Activated CD8-positive, alpha-beta memory T cell treated with anti-CD3 and anti-CD28 coated beads for 36 hours (primary cell): ENCODE data around the gene MARCHF3. TPM values are rescaled to one million over a fixed set of nuclear protein-coding genes. Genes with fewer than 3 reads are reported as not detected.
"Not testable (repeated sequence)": the region's sequence is repeated elsewhere in the genome, so short reads cannot be mapped to it uniquely, and the experiment has no call there.

Experiments
- CTCF ChIA-PET: fragments of 350-600 bp; sonication (Branson Sonifier 250); formaldehyde crosslinking; loops from one replicate; lab custom pipeline; 2021; ENCODE audit warnings: antibody characterized with exemption; lab: Charles Lee
- POLR2A ChIA-PET: fragments of 350-600 bp; sonication (Branson Sonifier 250); formaldehyde crosslinking; loops from one replicate; lab custom pipeline; 2021; ENCODE audit warnings: antibody characterized with exemption; lab: Charles Lee
- total RNA-seq, 2 experiments: library from RNA; stranded (reverse); gene quantifications; one replicate each; pipeline ENCODE4 v1.2.3, GENCODE V29; 2021

The MARCHF3 gene
- total RNA-seq, 2 experiments from 2014 or later: 2.1 to 2.6 TPM

DNA sequence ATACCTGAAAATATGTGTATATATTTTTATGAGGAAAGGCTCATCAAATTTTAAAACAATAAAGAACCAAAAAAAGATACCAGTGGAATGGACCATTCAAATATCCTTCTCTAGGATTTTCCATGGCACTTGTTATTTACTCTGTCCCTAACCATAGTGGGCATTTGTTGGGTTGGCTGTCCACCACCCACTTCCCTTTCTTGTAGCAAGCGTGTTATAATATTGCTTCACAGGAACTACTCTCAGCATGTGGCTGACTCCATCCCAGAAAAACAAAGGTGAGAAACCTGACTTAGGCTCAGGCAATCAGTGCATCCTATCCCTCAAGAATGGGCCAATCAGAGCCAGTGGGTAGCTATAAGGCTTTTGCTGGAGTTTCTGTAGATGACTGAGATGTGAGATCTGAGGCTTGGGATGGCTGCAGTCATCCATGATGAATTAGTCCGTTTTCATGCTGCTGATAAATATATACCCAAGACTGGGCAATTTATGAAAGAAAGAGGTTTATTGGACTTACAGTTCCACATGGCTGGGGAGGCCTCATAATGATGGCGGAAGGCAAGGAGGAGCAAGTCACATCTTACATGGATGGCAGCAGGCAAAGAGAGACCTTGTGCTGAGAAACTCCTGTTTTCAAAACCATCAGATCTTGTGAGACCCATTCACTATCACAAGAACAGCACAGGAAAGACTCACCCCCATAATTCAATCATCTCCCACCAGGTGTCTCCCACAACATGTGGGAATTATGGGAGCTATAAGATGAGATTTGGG lies 25.7 kb upstream of the MARCHF3 start:
- ChIA-PET CTCF (no interaction called here), POLR2A (no interaction called here)

- POLR2A ChIA-PET, CTCF ChIA-PET: not testable (repeated sequence)
Observed at GRCh38 chr5:127053551-127053950, 23.2 kb upstream of the MARCHF3 start.

DNA sequence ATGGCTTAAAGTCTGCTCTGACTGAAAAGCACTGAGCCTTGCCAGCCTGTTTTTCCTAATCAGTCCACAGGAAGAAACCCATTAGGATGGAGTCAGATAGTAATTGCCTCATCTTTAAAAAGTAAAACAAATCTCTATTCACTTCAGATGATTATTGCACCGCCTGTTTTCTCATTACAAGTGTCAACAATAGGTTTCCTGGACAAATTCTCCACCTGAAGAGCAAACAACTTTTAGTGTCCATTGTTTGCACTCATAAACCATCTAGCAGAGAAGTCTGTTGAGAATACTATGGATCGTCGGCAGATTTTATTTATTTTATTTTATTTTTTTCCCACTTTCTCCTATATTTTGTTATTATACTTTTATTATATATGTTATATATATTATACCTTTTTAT lies 22.7 kb upstream of the MARCHF3 start:
- ChIA-PET POLR2A (no interaction called here), CTCF (no interaction called here)

- ChIA-PET CTCF (no interaction called here), POLR2A (no interaction called here)
Observed at GRCh38 chr5:127051591-127051990, 21.2 kb upstream of the MARCHF3 start.

- CTCF ChIA-PET: no interaction called here
Observed at GRCh38 chr5:127046343-127047072, 16.1 kb upstream of the MARCHF3 start.

GRCh38 chr5:127042593-127042992 lies 12.2 kb upstream of the MARCHF3 start:
- ChIA-PET CTCF (no interaction called here), POLR2A (no interaction called here)

More at GRCh38 chr5:127046343-127047072, 16.1 kb upstream of the MARCHF3 start:
- POLR2A ChIA-PET: interaction anchor here (2.2 kb wide), 1 partner anchor 15 kb away, joined by 5 read pairs; no protein-coding TSS in a partner anchor

- CTCF ChIA-PET: no interaction called here
Observed at GRCh38 chr5:127041571-127041970, 11.2 kb upstream of the MARCHF3 start.

DNA sequence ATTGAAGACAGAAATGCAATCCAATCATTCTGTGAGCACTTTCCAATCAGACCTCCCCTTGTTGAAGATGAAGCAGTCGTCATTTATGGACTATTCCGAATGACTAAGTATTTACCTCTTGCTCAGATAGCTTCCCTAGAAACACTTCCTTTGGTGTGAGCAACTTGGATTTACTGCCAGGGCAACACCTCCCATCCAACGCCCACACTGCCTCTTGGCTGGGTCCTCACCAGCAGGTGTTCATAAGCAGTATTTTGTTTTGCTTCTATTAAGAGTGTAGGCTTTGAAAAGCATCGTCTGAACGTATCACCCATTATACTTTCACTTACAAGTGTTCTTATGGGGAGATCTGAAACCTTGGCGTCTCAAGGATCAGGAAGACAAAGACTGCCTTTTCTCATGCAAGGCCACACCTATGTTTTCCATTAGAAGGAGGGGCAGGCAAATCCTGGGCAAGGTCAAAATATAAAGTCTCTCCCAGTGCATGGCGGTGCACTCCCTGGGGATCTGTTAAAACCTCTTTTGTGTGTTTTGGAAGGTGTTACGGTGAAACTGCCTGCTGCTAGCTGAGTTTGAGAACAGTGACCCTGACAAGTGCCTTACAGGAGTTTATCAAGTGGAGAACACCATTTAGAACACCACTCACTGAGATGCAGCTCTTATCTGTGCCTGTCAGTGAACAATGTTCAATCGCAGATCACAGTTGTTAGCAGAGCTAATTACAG lies 10.6 kb upstream of the MARCHF3 start:
- ChIA-PET CTCF (no interaction called here), POLR2A (no interaction called here)

More at GRCh38 chr5:127041571-127041970, 11.2 kb upstream of the MARCHF3 start:
- POLR2A ChIA-PET: no interaction called here

DNA sequence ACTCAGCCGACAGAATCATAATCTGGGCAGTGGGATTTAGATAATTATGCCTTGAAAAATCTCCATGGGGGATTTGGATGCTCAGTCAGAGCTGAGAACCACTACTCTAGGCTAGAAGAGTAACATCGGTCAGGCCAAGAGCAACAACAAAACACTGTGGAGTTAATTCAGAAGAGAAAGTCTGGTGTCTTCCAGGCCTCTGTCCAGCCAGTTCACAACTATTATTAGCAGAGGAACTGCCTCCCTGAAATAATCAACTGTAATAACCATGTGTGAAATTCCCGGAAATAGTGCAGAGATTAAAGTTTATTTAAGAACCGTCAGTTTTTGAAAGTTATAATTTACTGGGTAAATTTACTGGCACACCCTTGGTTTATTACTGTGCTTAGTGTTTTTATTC lies 8.2 kb upstream of the MARCHF3 start:
- ChIA-PET POLR2A (no interaction called here), CTCF (no interaction called here)

GRCh38 chr5:127031863-127032232 lies 1.5 kb upstream of the MARCHF3 start:
- ChIA-PET POLR2A (interaction anchor here (1.4 to 1.5 kb wide), 2 partner anchors 15 to 41 kb away, joined by 5 to 7 read pairs; partner anchors contain the start of gene C5orf63), CTCF (interaction anchor here (0.5 kb wide), 1 partner anchor 371 kb away, joined by 7 read pairs; no protein-coding TSS in a partner anchor)

DNA sequence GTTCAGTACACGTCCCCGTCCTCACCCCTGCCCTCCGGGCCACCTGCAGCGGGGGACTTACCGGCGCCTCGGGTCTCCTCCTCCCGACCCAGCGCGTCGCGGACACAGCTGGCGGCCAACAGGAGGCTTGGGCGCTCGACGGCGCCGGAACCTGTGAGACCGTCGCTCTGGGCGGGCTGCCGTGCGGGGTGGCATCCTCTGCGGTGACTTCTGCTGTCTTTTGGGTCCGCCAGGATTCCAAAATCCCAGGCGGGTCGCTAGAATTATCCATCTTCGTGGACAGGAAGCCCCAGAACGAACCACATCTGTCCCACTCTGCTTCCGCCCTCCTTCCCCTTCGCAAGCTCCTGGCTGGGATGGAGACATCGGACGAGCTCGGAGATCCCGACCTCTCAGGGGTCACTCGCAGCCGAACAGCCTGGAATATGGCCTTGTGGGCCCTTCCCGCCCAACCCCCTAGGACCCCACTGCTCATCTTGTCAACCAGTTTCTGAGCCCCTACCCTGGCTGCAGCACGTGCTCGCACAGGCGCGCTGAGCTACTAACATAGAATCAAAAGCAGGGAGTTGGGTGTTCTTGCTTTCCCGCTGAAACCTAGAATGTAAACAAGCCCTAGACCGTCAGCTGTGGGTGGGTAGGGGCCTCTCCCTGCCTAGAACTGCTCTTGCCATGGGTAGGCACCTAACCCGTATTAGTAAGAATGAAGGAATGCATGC lies 947 bp upstream of the MARCHF3 start:
- CTCF ChIA-PET: no interaction called here
- POLR2A ChIA-PET: interaction anchor here (1.4 to 1.5 kb wide), 2 partner anchors 15 to 42 kb away, joined by 5 to 7 read pairs; partner anchors contain the start of gene C5orf63

DNA sequence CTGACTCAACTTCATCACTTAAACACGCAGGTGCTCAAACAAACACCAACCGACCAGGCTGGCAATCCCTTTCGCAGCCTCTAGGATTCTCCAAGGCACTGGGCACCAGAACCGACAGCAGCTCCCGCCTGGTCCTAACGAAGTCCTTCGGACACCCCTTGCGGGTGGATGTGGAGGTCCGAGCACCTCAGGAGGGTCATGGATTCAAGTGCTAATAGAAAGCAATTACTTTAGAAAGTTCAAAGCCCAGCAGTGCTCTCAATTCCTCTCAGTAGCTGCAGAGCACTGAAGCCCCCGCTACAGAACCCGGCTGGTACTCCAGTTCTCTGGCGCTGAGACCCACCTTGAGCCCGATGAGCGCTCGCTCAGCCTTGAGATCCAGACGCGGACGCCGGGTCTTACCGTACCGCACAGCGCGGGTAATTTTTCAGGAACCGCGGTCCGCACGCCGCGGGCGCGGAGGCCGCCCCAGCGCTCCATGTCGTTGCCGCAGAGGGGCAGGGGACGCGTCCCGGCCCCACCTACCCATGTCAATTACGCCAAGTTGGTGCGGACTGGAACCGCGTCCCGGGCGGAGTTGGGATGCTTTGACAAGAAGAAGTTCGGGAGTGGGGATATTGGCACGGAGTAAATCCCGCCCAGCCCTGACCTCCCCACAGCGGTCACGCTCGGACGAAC lies 638 bp downstream of the MARCHF3 start:
- CTCF ChIA-PET: no interaction called here
- POLR2A ChIA-PET: interaction anchor here (0.6 to 0.7 kb wide), 2 partner anchors 249 to 252 kb away, joined by 3 to 4 read pairs; partner anchors contain the start of gene LMNB1

DNA sequence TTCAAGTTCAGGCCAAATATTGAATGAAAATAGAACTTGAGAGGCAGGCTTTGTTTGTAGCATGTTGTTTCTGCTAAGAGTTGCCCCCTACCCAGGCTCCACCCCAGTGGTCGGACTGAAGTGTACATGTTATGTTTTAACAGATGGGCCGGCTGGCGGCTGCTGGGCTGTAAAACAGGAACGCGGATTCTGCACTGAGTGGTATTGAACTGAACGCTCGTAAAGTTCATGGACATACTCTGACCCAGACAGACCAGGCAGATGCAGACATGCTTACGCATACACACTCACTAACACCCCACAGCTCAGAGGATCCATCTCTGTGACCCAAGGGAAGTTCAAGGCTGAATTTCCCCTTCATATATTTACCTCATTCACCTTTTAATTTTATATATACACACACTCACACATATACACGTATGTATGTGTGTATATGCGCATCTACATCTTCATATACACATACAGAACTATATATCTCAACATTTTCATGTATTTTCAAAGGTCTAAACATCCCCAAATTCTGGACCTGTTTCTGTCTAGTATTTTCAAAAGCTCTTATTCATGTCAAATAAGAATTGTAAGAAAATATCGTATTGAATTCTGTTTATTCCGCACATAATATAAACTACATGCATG lies 1.4 kb downstream of the MARCHF3 start:
- CTCF ChIA-PET: interaction anchor here (0.6 kb wide), 1 partner anchor 448 kb away, joined by 3 read pairs; no protein-coding TSS in a partner anchor
- POLR2A ChIA-PET: interaction anchor here (0.7 kb wide), 1 partner anchor 251 kb away, joined by 4 read pairs; the partner anchor contains the start of gene LMNB1

- ChIA-PET CTCF (no interaction called here), POLR2A (no interaction called here)
Observed at GRCh38 chr5:127027539-127027938, 2.8 kb downstream of the MARCHF3 start.

GRCh38 chr5:127026166-127026565 lies 4.2 kb downstream of the MARCHF3 start:
- ChIA-PET CTCF (no interaction called here), POLR2A (no interaction called here)

DNA sequence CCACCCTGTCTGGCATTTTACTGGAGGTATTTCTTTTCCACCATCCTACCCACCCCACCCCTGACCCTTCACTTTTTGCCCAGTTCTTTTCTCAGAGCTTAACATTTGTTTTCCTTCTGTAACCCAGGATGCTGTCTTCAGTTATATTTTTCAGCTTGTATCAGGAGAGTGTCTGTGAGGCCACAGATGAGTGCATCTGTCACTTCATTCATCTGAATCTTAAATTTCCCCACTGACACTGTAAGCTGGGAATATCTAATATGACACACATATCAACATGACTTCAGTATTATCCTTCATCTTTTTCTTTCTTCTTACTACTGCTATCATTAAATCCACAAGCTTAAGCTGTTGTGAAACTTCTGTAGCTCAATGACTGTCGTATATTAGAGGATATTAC lies 4.9 kb downstream of the MARCHF3 start:
- CTCF ChIA-PET: interaction anchor here (0.5 kb wide), 1 partner anchor 93 kb away, joined by 4 read pairs; no protein-coding TSS in a partner anchor

GRCh38 chr5:127024821-127025220 lies 5.5 kb downstream of the MARCHF3 start:
- POLR2A ChIA-PET: no interaction called here

More for the DNA sequence above, 4.9 kb downstream of the MARCHF3 start:
- POLR2A ChIA-PET: no interaction called here

More at GRCh38 chr5:127024821-127025220, 5.5 kb downstream of the MARCHF3 start:
- CTCF ChIA-PET: interaction anchor here (0.5 kb wide), 1 partner anchor 94 kb away, joined by 4 read pairs; no protein-coding TSS in a partner anchor
